Measurements from ENCODE around the gene STAM.
"Not testable (repeated sequence)": the region's sequence is repeated elsewhere in the genome, so short reads cannot be mapped to it uniquely, and the experiment has no call there.

STAM gene

GRCh38 chr10:17643755-17644484 lies at the start of gene STAM:
STAM (plus strand) TSS chr10:17644151; CDS start chr10:17644340, 189 bp downstream.
- DNase-seq, result peak; percentile 93 to 95

- no peak for DNase-seq
Observed at GRCh38 chr10:17597386-17597785, 46.6 kb upstream of the STAM start.

- no peak for DNase-seq
Observed at GRCh38 chr10:17599089-17599488, 44.9 kb upstream of the STAM start.

GRCh38 chr10:17605936-17606335 lies 38.0 kb upstream of the STAM start:
- no peak for DNase-seq

GRCh38 chr10:17606547-17607040 lies 37.4 kb upstream of the STAM start:
- DNase-seq, result no peak

- no peak for DNase-seq
Observed at GRCh38 chr10:17607060-17607459, 36.9 kb upstream of the STAM start.

GRCh38 chr10:17607603-17608332 lies 36.2 kb upstream of the STAM start:
- no peak for DNase-seq

GRCh38 chr10:17609523-17610079 lies 34.4 kb upstream of the STAM start:
- DNase-seq, result no peak

- DNase-seq, result peak; percentile 55 to 64
Observed at GRCh38 chr10:17616403-17617030, 27.4 kb upstream of the STAM start.

GRCh38 chr10:17617031-17617911 lies 26.7 kb upstream of the STAM start, which contains the start of gene HACD1:
HACD1 (minus strand) TSS chr10:17617374; CDS start chr10:17617339, 35 bp downstream.
- DNase-seq, result peak; percentile 75 to 79

GRCh38 chr10:17622061-17622460 lies 21.9 kb upstream of the STAM start:
- DNase-seq, result no peak

GRCh38 chr10:17624996-17625395 lies 19.0 kb upstream of the STAM start:
- no peak for DNase-seq

- no peak for DNase-seq
Observed at GRCh38 chr10:17626656-17627055, 17.3 kb upstream of the STAM start.

- DNase-seq, result not testable (repeated sequence)
Observed at GRCh38 chr10:17632590-17632989, 11.4 kb upstream of the STAM start.

- no peak for DNase-seq
Observed at GRCh38 chr10:17633353-17633752, 10.6 kb upstream of the STAM start.

GRCh38 chr10:17637869-17638268 lies 6.1 kb upstream of the STAM start:
- DNase-seq, result no peak

- DNase-seq, result no peak
Observed at GRCh38 chr10:17640331-17640816, 3.6 kb upstream of the STAM start.

GRCh38 chr10:17643339-17643754 lies 604 bp upstream of the STAM start:
- no peak for DNase-seq

GRCh38 chr10:17644485-17644943 lies 563 bp downstream of the STAM start:
- no peak for DNase-seq

- DNase-seq, result peak in 1 of 2 experiments; percentile 21
Observed at GRCh38 chr10:17645621-17646345, 1.8 kb downstream of the STAM start.

GRCh38 chr10:17647326-17647725 lies 3.4 kb downstream of the STAM start:
- DNase-seq, result no peak
